Smooth muscle cell (in vitro differentiated cells): ENCODE measurements around the gene HAUS3. TPM values are rescaled to one million over a fixed set of nuclear protein-coding genes. Genes with fewer than 3 reads are reported as not detected.

Experiments used
- DNase-seq: peaks from one replicate; lab custom pipeline; 2025; ENCODE audit not compliant: unreplicated experiment; lab: John Stamatoyannopoulos, UW
- H2AFZ ChIP-seq: fragments of 200-600 bp; sonication (generic); 2 replicates; pipeline ENCODE4 v1.6.0; 2016; ENCODE audit warnings: antibody characterized with exemption, low read depth, mild to moderate bottlenecking
- H3F3A ChIP-seq: fragments of 200-600 bp; sonication (generic); 2 replicates; pipeline ENCODE4 v1.6.0; 2017; ENCODE audit warnings: antibody characterized with exemption, low read depth
- H3K27ac ChIP-seq: fragments of 200-600 bp; sonication (generic); 2 replicates; pipeline ENCODE4 v1.5.1; 2016; ENCODE audit warnings: low read depth, mild to moderate bottlenecking
- H3K27me3 ChIP-seq: fragments of 200-600 bp; sonication (generic); 2 replicates; pipeline ENCODE4 v1.6.1; 2016; ENCODE audit warnings: low read depth, mild to moderate bottlenecking
- H3K36me3 ChIP-seq: fragments of 200-600 bp; sonication (generic); 2 replicates; pipeline ENCODE4 v1.5.1; 2016; ENCODE audit warnings: low read depth
- H3K4me1 ChIP-seq: fragments of 200-600 bp; sonication (generic); 2 replicates; pipeline ENCODE4 v1.5.1; 2016; ENCODE audit warnings: low read depth
- H3K4me2 ChIP-seq: fragments of 200-600 bp; sonication (generic); 2 replicates; pipeline ENCODE4 v1.6.0; 2016; ENCODE audit warnings: mild to moderate bottlenecking
- H3K4me3 ChIP-seq: fragments of 200-600 bp; sonication (generic); 2 replicates; pipeline ENCODE4 v1.5.1; 2016; ENCODE audit warnings: mild to moderate bottlenecking
- H3K79me2 ChIP-seq: fragments of 200-600 bp; sonication (generic); 2 replicates; pipeline ENCODE4 v1.6.0; 2016; ENCODE audit warnings: low read depth, mild to moderate bottlenecking
- H3K9ac ChIP-seq: fragments of 200-600 bp; sonication (generic); 2 replicates; pipeline ENCODE4 v1.6.0; 2016; ENCODE audit warnings: low read depth
- H3K9me3 ChIP-seq: fragments of 200-600 bp; sonication (generic); replicated peaks from 2 replicates; pipeline ENCODE4 v1.5.1; 2016; ENCODE audit warnings: low read depth
- H4K20me1 ChIP-seq: fragments of 200-600 bp; sonication (generic); 2 replicates; pipeline ENCODE4 v1.6.0; 2016; ENCODE audit warnings: low read depth
- WGBS: methylation state at CpG from one replicate; pipeline ENCODE4 v1.1.7; 2016; ENCODE audit warnings: low lambda C conversion rate; 5-methylcytosine and 5-hydroxymethylcytosine counted together
- polyA plus RNA-seq: library from polyadenylated mRNA; unstranded; fragments of >200 nt; fragmentation: Nextera tagmentation; extraction: Ambion mirVana; gene quantifications from 2 replicates; pipeline ENCODE4 v1.2.1, GENCODE V29; 2016
- total RNA-seq: library from RNA; depleted of rRNA; stranded (reverse); fragments of >200 nt; gene quantifications from 2 replicates; pipeline ENCODE4 v1.2.3, GENCODE V29; 2014
- TF ChIP-seq, protein P1 (sequence below): fragments of 200-600 bp; sonication (generic); IDR thresholded peaks from 2 replicates; pipeline ENCODE4 v1.5.1; 2017; ENCODE audit warnings: borderline replicate concordance, mild to moderate bottlenecking, antibody characterized with exemption; ENCODE audit not compliant: insufficient read depth, poor library complexity, severe bottlenecking

The HAUS3 gene
- total and polyA plus RNA-seq, 2 experiments from 2014 or later, result 13.4 to 16.2 TPM

DNA sequence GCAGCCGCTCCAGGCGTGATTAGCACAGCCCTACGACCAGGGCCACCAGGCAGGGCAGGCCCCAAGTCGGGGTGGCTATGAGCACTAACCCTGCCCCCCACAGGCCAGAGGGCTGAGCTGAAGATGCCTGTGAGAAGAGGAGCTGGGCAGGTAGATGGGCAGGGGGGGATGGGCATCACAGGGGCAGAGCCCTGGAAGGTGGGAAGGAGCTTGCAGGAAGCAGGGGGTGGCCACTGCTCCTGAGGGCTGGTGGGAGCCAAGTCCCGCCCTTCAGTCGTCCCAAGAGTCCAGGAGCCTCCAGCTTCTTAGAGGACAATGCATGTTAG lies 27.2 kb upstream of the HAUS3 start:
- Histone ChIP-seq H3K4me2 (no peak overlapping the region), H3K27ac (no peak overlapping the region), H3F3A (no peaks in the 10 kb centered on the region), H2AFZ (no peak overlapping the region), H3K9me3 (no peaks in the 10 kb centered on the region), H3K4me3 (no peak overlapping the region), H3K79me2 (no peaks in the 10 kb centered on the region), H3K36me3 (no peaks in the 10 kb centered on the region), H3K4me1 (no peaks in the 10 kb centered on the region), H3K9ac (no peak overlapping the region), H3K27me3 (no peaks in the 10 kb centered on the region), H4K20me1 (no peaks in the 10 kb centered on the region)
- DNase-seq, result no peak
- WGBS, result 78% methylated on average over 6 of the region's 6 CpGs
- TF ChIP-seq, protein P1, sequence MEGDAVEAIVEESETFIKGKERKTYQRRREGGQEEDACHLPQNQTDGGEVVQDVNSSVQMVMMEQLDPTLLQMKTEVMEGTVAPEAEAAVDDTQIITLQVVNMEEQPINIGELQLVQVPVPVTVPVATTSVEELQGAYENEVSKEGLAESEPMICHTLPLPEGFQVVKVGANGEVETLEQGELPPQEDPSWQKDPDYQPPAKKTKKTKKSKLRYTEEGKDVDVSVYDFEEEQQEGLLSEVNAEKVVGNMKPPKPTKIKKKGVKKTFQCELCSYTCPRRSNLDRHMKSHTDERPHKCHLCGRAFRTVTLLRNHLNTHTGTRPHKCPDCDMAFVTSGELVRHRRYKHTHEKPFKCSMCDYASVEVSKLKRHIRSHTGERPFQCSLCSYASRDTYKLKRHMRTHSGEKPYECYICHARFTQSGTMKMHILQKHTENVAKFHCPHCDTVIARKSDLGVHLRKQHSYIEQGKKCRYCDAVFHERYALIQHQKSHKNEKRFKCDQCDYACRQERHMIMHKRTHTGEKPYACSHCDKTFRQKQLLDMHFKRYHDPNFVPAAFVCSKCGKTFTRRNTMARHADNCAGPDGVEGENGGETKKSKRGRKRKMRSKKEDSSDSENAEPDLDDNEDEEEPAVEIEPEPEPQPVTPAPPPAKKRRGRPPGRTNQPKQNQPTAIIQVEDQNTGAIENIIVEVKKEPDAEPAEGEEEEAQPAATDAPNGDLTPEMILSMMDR, result no peak

DNA sequence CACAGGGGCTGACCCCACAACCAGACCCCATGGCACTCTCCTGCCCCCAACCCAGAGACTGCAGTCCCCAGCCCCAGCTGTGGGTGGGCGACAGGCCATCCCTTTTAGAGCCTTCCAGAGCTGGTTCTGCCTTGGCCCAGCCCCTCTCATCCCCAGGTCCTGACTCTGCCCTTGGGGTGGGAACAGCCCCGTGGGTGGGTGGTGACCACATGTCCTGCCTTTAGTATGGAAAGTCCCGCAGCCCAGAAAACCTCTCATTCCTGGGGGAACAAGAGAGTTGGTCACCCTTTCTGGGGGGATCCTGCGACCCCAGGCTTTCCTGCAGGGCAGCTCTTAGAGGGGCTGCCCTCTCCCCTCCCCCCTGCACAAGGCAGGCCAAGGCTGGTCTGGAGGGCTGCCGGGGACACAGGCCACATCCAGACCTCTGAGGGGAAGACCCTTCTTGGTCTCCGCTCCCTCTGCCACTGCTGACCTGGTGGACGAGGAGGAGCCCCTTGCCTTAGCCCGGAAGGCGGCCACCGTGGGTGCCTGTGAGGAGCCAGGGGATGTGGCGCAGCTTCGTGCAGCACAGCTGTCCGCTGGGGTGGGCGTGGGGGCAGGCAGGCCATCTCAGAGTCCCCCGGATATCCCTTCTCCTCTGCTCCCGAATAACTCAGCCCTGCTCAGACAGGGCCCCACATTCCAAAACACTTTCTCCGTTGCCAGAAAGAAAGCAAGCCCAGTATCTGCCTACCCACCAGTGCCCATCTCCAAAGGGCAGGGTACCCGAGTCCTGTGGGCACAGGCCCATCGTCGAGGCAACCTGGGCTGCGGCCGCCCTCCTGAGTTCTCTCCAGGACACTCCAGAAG lies 26.7 kb upstream of the HAUS3 start:
- 88% methylated on average over 22 of the region's 22 CpGs for WGBS
- Histone ChIP-seq H3K27ac (no peak overlapping the region), H3K4me3 (no peak overlapping the region), H3K9ac (no peak overlapping the region), H3K79me2 (no peaks in the 10 kb centered on the region), H3K36me3 (no peaks in the 10 kb centered on the region), H3K27me3 (no peaks in the 10 kb centered on the region), H2AFZ (no peak overlapping the region), H3K4me2 (no peak overlapping the region), H3F3A (no peaks in the 10 kb centered on the region), H3K9me3 (no peaks in the 10 kb centered on the region), H4K20me1 (no peaks in the 10 kb centered on the region), H3K4me1 (no peaks in the 10 kb centered on the region)
- DNase-seq, result no peak
- TF ChIP-seq, protein P1, result no peak

DNA sequence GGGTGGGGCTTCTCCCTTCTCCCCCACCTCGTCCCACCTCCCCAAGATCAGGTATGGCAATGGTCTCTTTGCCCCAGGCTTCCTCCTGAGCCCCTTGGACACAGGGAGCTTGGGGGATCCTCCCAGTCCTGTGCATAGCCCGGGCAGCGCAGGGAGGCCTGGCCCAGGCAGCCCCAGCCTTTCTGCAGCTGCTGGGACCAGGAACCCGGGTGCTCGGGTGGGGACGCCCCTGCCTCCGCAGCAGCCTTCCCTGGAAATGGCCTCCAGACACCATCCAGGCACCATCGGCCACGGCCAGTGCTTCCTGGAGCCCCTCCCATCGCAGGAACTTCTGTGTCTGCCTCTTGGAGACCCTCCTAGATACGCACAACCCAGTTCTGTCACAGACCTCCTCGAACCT lies 25.9 kb upstream of the HAUS3 start:
- Histone ChIP-seq H3K27ac (no peak overlapping the region), H3K9me3 (no peaks in the 10 kb centered on the region), H3K4me3 (no peak overlapping the region), H3K9ac (no peak overlapping the region), H3K36me3 (no peaks in the 10 kb centered on the region), H3K4me2 (no peak overlapping the region), H2AFZ (no peak overlapping the region), H3K4me1 (peaks cover 7% of the 10 kb centered on the region), H3F3A (no peaks in the 10 kb centered on the region), H3K79me2 (no peaks in the 10 kb centered on the region), H3K27me3 (no peaks in the 10 kb centered on the region), H4K20me1 (no peaks in the 10 kb centered on the region)
- 96% methylated on average over 12 of the region's 12 CpGs for WGBS
- no peak for DNase-seq
- TF ChIP-seq, protein P1, result no peak

DNA sequence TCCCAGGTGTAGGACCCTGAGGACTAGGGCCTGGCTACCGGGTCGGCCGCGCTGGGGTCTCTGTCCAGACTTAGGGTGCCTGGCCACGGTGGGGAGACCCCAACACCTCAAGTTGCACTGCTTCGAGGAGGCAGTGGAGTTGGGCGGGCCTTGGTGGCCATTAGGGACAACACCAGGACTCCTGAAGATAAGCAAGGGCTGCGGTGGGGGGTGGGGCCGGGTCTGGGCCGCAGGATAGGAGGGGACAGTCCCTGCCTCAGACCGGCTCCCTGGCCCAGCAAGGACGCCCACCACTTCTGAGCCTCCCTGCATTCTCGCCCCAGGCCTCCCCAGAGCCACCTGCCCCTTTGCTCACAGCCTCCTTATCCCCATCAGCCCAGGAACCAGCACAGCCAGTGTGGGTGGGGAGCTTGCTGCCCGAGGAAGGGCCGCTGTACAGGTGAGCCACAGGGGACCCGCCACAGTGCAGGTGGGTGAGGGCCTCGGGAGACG lies 25.4 kb upstream of the HAUS3 start:
- TF ChIP-seq, protein P1, result no peak
- DNase-seq, result no peak
- Histone ChIP-seq H3K4me2 (no peak overlapping the region), H3F3A (no peaks in the 10 kb centered on the region), H4K20me1 (no peaks in the 10 kb centered on the region), H3K36me3 (no peaks in the 10 kb centered on the region), H3K27me3 (no peaks in the 10 kb centered on the region), H3K79me2 (no peaks in the 10 kb centered on the region), H3K9ac (no peak overlapping the region), H2AFZ (no peak overlapping the region), H3K27ac (no peak overlapping the region), H3K9me3 (no peaks in the 10 kb centered on the region), H3K4me1 (peaks cover 11% of the 10 kb centered on the region), H3K4me3 (no peak overlapping the region)
- 81% methylated on average over 18 of the region's 18 CpGs for WGBS
